HEK293 (cell line): ENCODE data around the gene CORO6.

Source experiments
- BCL11B ChIP-seq: fragments of 450-650 bp; formaldehyde crosslinking; IDR thresholded peaks from 2 replicates; pipeline ENCODE4 v1.5.1; 2016; ENCODE audit warnings: low read depth, missing biosample characterization, missing genetic modification characterization
- GLIS1 ChIP-seq: fragments of 450-650 bp; formaldehyde crosslinking; IDR thresholded peaks from 2 replicates; pipeline ENCODE4 v1.5.1; 2016; ENCODE audit warnings: missing biosample characterization, missing genetic modification characterization
- KLF1 ChIP-seq: fragments of 450-650 bp; formaldehyde crosslinking; IDR thresholded peaks from 2 replicates; pipeline ENCODE4 v1.5.1; 2016; ENCODE audit warnings: missing biosample characterization, missing genetic modification characterization
- KLF8 ChIP-seq: fragments of 450-650 bp; formaldehyde crosslinking; IDR thresholded peaks from 2 replicates; pipeline ENCODE4 v1.5.1; 2016; ENCODE audit warnings: missing biosample characterization, missing genetic modification characterization
- KLF9 ChIP-seq: fragments of 450-650 bp; formaldehyde crosslinking; IDR thresholded peaks from 2 replicates; pipeline ENCODE4 v1.5.1; 2016; ENCODE audit warnings: missing biosample characterization, missing genetic modification characterization, low read depth
- SP3 ChIP-seq: fragments of 450-650 bp; formaldehyde crosslinking; IDR thresholded peaks from 2 replicates; pipeline ENCODE4 v1.5.1; 2016; ENCODE audit warnings: missing biosample characterization, missing genetic modification characterization
- WT1 ChIP-seq: fragments of 450-650 bp; formaldehyde crosslinking; IDR thresholded peaks from 2 replicates; pipeline ENCODE4 v1.5.1; 2016; ENCODE audit warnings: missing biosample characterization, missing genetic modification characterization
- ZBTB10 ChIP-seq: fragments of 450-650 bp; formaldehyde crosslinking; IDR thresholded peaks from 2 replicates; pipeline ENCODE4 v1.5.1; 2016; ENCODE audit warnings: missing biosample characterization, missing genetic modification characterization
- ZBTB11 ChIP-seq: fragments of 450-650 bp; formaldehyde crosslinking; conservative IDR thresholded peaks from 2 replicates; pipeline ENCODE4 v1.5.1; 2016; ENCODE audit warnings: low read depth, missing biosample characterization, missing genetic modification characterization
- ZBTB20 ChIP-seq: fragments of 450-650 bp; formaldehyde crosslinking; IDR thresholded peaks from 2 replicates; pipeline ENCODE4 v1.5.1; 2016; ENCODE audit warnings: missing biosample characterization, missing genetic modification characterization
- ZBTB21 ChIP-seq: fragments of 450-650 bp; formaldehyde crosslinking; IDR thresholded peaks from 2 replicates; pipeline ENCODE4 v1.5.1; 2017; ENCODE audit warnings: missing biosample characterization, missing genetic modification characterization
- ZBTB26 ChIP-seq: fragments of 450-650 bp; formaldehyde crosslinking; optimal IDR thresholded peaks from 2 replicates; pipeline ENCODE3; 2016; ENCODE audit warnings: missing biosample characterization, mild to moderate bottlenecking, missing genetic modification characterization
- ZBTB48 ChIP-seq: fragments of 450-650 bp; formaldehyde crosslinking; IDR thresholded peaks from 2 replicates; pipeline ENCODE4 v1.5.1; 2016; ENCODE audit warnings: missing biosample characterization, missing genetic modification characterization
- ZBTB7A ChIP-seq: fragments of 450-650 bp; formaldehyde crosslinking; IDR thresholded peaks from 2 replicates; pipeline ENCODE4 v1.5.1; 2016; ENCODE audit warnings: low read depth, missing biosample characterization, missing genetic modification characterization
- ZBTB8A ChIP-seq: fragments of 450-650 bp; formaldehyde crosslinking; IDR thresholded peaks from 2 replicates; pipeline ENCODE4 v1.5.1; 2016; ENCODE audit warnings: missing biosample characterization, missing genetic modification characterization
- ZEB2 ChIP-seq: fragments of 450-650 bp; formaldehyde crosslinking; IDR thresholded peaks from 2 replicates; pipeline ENCODE4 v1.5.1; 2016; ENCODE audit warnings: missing biosample characterization, missing genetic modification characterization
- ZFHX2 ChIP-seq: fragments of 450-650 bp; formaldehyde crosslinking; conservative IDR thresholded peaks from 2 replicates; pipeline ENCODE4 v1.5.1; 2016; ENCODE audit warnings: missing biosample characterization, missing genetic modification characterization
- ZFP41 ChIP-seq: fragments of 450-650 bp; formaldehyde crosslinking; IDR thresholded peaks from 2 replicates; pipeline ENCODE4 v1.5.1; 2016; ENCODE audit warnings: missing biosample characterization, missing genetic modification characterization, borderline replicate concordance
- ZNF18 ChIP-seq: fragments of 450-650 bp; formaldehyde crosslinking; IDR thresholded peaks from 2 replicates; pipeline ENCODE4 v1.5.1; 2016; ENCODE audit warnings: missing biosample characterization, missing genetic modification characterization
- ZNF2 ChIP-seq: fragments of 450-650 bp; formaldehyde crosslinking; IDR thresholded peaks from 2 replicates; pipeline ENCODE4 v1.5.1; 2016; ENCODE audit warnings: missing biosample characterization, missing genetic modification characterization
- ZNF211 ChIP-seq: fragments of 450-650 bp; formaldehyde crosslinking; IDR thresholded peaks from 2 replicates; pipeline ENCODE4 v1.5.1; 2016; ENCODE audit warnings: low read depth, missing biosample characterization, missing genetic modification characterization
- ZNF48 ChIP-seq: fragments of 450-650 bp; formaldehyde crosslinking; IDR thresholded peaks from 2 replicates; pipeline ENCODE4 v1.5.1; 2016; ENCODE audit warnings: missing biosample characterization, missing genetic modification characterization
- ZNF513 ChIP-seq: fragments of 450-650 bp; IDR thresholded peaks from 2 replicates; pipeline ENCODE4 v1.5.1; 2018; ENCODE audit warnings: missing biosample characterization, missing genetic modification characterization
- ZNF529 ChIP-seq: fragments of 450-650 bp; formaldehyde crosslinking; IDR thresholded peaks from 2 replicates; pipeline ENCODE4 v1.5.1; 2017; ENCODE audit warnings: missing genetic modification characterization, missing biosample characterization; ENCODE audit not compliant: insufficient replicate concordance
- ZNF561 ChIP-seq: fragments of 450-650 bp; IDR thresholded peaks from 2 replicates; pipeline ENCODE4 v1.5.1; 2018; ENCODE audit warnings: missing biosample characterization, missing genetic modification characterization, borderline replicate concordance
- ZNF580 ChIP-seq: fragments of 450-650 bp; formaldehyde crosslinking; IDR thresholded peaks from 2 replicates; pipeline ENCODE4 v1.5.1; 2016; ENCODE audit warnings: missing biosample characterization, missing genetic modification characterization
- ZNF76 ChIP-seq: fragments of 450-650 bp; formaldehyde crosslinking; IDR thresholded peaks from 2 replicates; pipeline ENCODE4; 2016; ENCODE audit warnings: low read depth, missing biosample characterization, missing genetic modification characterization, borderline replicate concordance
- ZNF830 ChIP-seq: fragments of 450-650 bp; IDR thresholded peaks from 2 replicates; pipeline ENCODE4 v1.5.0; 2018; ENCODE audit warnings: missing biosample characterization, missing genetic modification characterization, low read depth, mild to moderate bottlenecking, moderate library complexity
- ZXDB ChIP-seq: fragments of 450-650 bp; formaldehyde crosslinking; IDR thresholded peaks from 2 replicates; pipeline ENCODE4 v1.5.1; 2016; ENCODE audit warnings: missing biosample characterization, missing genetic modification characterization

The CORO6 gene

GRCh38 chr17:29592850-29593551 is 29.7 kb downstream of the CORO6 start, which contains the start of gene ANKRD13B (continued):
- no peak for TF ChIP-seq ZNF830 (tag by site-specific recombination)
- peak; percentile 52 for TF ChIP-seq GLIS1
- no peak for TF ChIP-seq ZNF211 (tag by site-specific recombination)
- peak; percentile 47; the same call in 1 of the 2 replicates for TF ChIP-seq ZNF580 (tag by site-specific recombination)
- TF ChIP-seq ZXDB (tag by site-specific recombination), result peak; percentile 32; the same call in 1 of the 2 replicates
- peak; percentile 78 for TF ChIP-seq ZBTB8A (tag by site-specific recombination)
- TF ChIP-seq ZNF529 (tag by site-specific recombination), result no peak
- TF ChIP-seq ZBTB26, result peak; percentile 62
- TF ChIP-seq ZBTB7A (tag by site-specific recombination), result peak; percentile 94
- TF ChIP-seq ZNF561 (tag by site-specific recombination), result peak; percentile 67; the same call in 1 of the 2 replicates
- TF ChIP-seq SP3 (tag by site-specific recombination), result peak; percentile 95
- TF ChIP-seq KLF8 (tag by site-specific recombination), result peak; percentile 91
- TF ChIP-seq BCL11B (tag by site-specific recombination), result peak; percentile 81
- TF ChIP-seq ZNF513 (tag by site-specific recombination), result peak; percentile 88
- TF ChIP-seq WT1, result 0 out of 2 replicates have a peak, but pooled peaks have one; percentile 14
- peak; percentile 60; the same call in 1 of the 2 replicates for TF ChIP-seq ZEB2 (tag by site-specific recombination)
- peak; percentile 96 for TF ChIP-seq ZFHX2
- peak; percentile 16; the same call in 1 of the 2 replicates for TF ChIP-seq ZNF2 (tag by site-specific recombination)
- TF ChIP-seq ZNF76 (tag by site-specific recombination), result peak; percentile 96
- TF ChIP-seq ZBTB48, result peak; percentile 9; the same call in 1 of the 2 replicates
- peak; percentile 94 for TF ChIP-seq ZBTB20 (tag by site-specific recombination)
- peak; percentile 53 for TF ChIP-seq ZBTB11
- no peak for TF ChIP-seq ZNF48 (tag by site-specific recombination)
- no peak for TF ChIP-seq ZNF18 (tag by site-specific recombination)
- peak; percentile 71 for TF ChIP-seq KLF9
- peak; percentile 77 for TF ChIP-seq KLF1 (tag by site-specific recombination)
- no peak for TF ChIP-seq ZBTB21 (tag by site-specific recombination)
- peak; percentile 86 for TF ChIP-seq ZBTB10 (tag by site-specific recombination)
- TF ChIP-seq ZFP41 (tag by site-specific recombination), result no peak
